ENCODE measurements around the gene INPP4B. TPM values are rescaled to one million over a fixed set of nuclear protein-coding genes. Genes with fewer than 3 reads are reported as not detected.
"Not testable (repeated sequence)": the region's sequence is repeated elsewhere in the genome, so short reads cannot be mapped to it uniquely, and the experiment has no call there.

The INPP4B gene
- total RNA-seq, 2 experiments from 2014 or later = 63.9 to 64.9 TPM

DNA sequence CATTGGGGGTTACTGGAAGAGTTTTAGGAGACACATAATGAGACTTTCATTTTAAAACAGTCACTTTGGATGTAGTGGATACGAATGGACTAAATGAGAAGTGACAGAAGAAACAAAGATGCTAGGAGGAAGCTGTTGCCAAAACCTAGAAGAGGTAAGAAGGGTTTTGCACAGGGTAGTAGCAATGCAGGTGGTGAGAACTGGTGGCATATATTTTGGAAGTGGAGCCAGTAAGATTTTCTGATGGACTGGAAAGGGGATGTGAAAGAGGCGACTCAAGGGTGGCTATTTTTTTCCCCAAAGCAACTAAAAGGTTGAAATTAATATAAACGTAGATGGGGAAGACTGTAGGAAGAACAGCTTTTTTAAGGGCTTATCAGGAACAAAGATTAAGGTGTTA is 747.7 kb downstream of the INPP4B start:
- Mint-ChIP-seq H3K27me3 (no peaks in the 10 kb centered on the region), H3K4me1 (ENCODE audit: low read depth) (peaks cover 20% of the 10 kb centered on the region), H3K4me3 (no peak overlapping the region), H3K9me3 (no peaks in the 10 kb centered on the region), H3K27ac (no peak overlapping the region), H3K36me3 (peaks cover 37% of the 10 kb centered on the region)
- POLR2A ChIA-PET = no interaction called here
- CTCF ChIA-PET = interaction anchor here (0.6 kb wide), 1 partner anchor 662 kb away, joined by 3 read pairs; no protein-coding TSS in a partner anchor
- intact Hi-C loops (cut with micrococcal nuclease) = no loop called here
- DNase-seq = no peak

DNA sequence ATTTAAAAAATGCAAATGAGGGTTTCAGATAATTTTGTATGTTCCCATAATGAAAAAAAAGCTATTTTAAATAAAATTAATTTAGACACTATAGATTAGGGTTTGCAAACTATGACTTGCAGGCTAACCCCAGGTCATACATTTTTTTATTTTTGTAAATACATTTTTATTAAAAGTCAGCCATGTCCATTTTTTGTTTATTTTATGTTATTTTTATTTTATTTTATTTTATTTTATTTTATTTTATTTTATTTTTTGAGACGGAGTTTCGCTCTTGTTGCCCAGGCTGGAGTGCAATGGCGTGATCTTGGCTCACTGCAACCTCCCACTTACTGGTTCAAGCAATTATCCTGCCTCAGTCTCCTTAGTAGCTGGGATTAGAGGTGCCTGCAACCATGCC is 749.1 kb downstream of the INPP4B start:
- Mint-ChIP-seq H3K9me3 (no peaks in the 10 kb centered on the region), H3K27me3 (no peaks in the 10 kb centered on the region), H3K36me3 (peaks cover 42% of the 10 kb centered on the region), H3K27ac (no peak overlapping the region), H3K4me1 (ENCODE audit: low read depth) (peaks cover 20% of the 10 kb centered on the region), H3K4me3 (no peak overlapping the region)
- no peak for DNase-seq
- POLR2A ChIA-PET = no interaction called here
- intact Hi-C loops (cut with micrococcal nuclease) = no loop called here
- CTCF ChIA-PET = no interaction called here

DNA sequence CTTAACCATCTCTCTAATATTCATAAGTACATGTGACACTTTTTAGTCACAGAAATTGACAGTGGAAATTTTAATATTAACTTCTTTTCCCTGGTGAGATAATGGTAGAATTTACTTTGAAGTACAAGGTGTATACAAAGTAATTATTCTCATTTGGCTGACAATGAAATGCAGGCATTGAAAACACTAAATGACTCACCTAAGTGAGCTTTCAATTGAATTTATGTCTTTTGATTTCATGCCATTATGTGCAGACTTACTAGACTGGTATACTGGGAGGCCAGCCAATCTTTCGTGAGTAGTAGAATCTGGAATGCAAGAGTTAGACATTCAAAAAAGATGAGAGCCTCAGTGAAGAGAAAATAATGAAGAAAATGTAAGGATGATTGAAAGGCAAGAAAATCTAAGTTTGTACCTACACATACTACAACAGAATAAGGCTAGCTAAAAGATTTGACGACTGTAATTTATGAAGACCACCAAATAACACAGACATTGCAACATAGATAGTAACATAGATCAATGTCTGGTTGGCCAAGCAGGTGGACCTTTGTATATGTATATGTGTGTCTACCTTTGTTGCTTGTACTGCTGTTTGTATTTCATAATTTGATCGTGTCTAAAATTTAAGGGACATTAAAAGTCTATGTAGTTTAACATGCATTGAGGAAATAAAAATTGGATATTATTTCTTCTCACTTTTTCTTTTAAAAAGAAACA is 750.1 kb downstream of the INPP4B start:
- Mint-ChIP-seq H3K4me1 (ENCODE audit: low read depth) (peaks cover 15% of the 10 kb centered on the region), H3K36me3 (peaks cover 49% of the 10 kb centered on the region), H3K9me3 (no peaks in the 10 kb centered on the region), H3K4me3 (no peak overlapping the region), H3K27ac (no peak overlapping the region), H3K27me3 (no peaks in the 10 kb centered on the region)
- ChIA-PET CTCF (no interaction called here), POLR2A (no interaction called here)
- no peak for DNase-seq
- intact Hi-C loops (cut with micrococcal nuclease) = no loop called here

DNA sequence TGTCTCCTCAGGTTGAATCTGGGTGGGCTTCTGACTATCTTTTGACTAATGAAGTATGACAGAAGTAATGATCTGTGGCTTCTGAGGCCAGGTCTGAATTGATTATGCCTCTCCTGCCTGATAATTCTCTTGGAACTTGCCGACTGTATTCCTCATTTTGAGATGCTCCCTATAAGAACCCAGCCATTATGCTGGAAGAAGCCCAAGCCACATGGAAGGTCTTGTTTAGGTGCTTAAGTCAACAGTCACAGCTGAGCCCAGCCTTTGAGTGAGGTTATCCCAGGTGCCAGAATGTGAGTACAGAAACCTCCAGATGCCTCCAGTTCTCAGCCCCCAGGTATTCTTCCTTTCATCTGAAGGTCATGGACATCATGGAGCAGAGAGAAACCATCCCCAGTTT is 753.2 kb downstream of the INPP4B start:
- Mint-ChIP-seq H3K27ac (no peak overlapping the region), H3K4me3 (no peak overlapping the region), H3K36me3 (peaks cover 38% of the 10 kb centered on the region), H3K27me3 (no peaks in the 10 kb centered on the region), H3K9me3 (no peaks in the 10 kb centered on the region), H3K4me1 (ENCODE audit: low read depth) (peaks cover 7% of the 10 kb centered on the region)
- no peak for DNase-seq
- CTCF ChIA-PET = no interaction called here
- intact Hi-C loops (cut with micrococcal nuclease) = no loop called here
- POLR2A ChIA-PET = no interaction called here

DNA sequence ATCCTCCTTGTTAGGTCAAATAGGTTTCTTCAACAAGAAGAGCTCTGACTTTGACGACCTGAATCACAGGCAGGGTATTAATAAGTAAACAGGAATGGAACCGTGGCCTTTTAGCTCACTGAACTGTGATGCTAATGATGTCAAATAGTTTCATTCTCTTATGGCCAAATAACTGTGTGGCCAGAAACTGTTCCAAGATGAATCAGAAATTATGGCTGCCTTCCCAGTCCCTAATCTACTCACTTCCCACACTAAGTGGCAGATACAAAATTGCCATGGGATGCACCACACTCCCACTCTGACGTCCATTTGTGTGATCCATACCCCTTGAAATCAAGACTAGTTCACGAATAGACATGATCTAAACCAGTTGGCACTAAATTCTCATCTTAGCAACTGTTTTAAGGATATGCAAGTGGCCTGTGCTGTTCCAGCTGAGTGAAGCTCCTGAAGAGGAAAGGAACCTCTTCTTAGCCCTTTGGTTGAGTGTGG is 754.4 kb downstream of the INPP4B start:
- H3K4me1 Mint-ChIP-seq (ENCODE audit: low read depth) = peaks cover 6% of the 10 kb centered on the region
- POLR2A ChIA-PET = no interaction called here
- H3K4me3 Mint-ChIP-seq = no peak overlapping the region
- no peak for DNase-seq
- CTCF ChIA-PET = no interaction called here
- intact Hi-C loops (cut with micrococcal nuclease) = no loop called here
- no peak overlapping the region for H3K27ac Mint-ChIP-seq
- no peaks in the 10 kb centered on the region for H3K27me3 Mint-ChIP-seq
- H3K9me3 Mint-ChIP-seq = no peaks in the 10 kb centered on the region
- H3K36me3 Mint-ChIP-seq = peaks cover 40% of the 10 kb centered on the region

DNA sequence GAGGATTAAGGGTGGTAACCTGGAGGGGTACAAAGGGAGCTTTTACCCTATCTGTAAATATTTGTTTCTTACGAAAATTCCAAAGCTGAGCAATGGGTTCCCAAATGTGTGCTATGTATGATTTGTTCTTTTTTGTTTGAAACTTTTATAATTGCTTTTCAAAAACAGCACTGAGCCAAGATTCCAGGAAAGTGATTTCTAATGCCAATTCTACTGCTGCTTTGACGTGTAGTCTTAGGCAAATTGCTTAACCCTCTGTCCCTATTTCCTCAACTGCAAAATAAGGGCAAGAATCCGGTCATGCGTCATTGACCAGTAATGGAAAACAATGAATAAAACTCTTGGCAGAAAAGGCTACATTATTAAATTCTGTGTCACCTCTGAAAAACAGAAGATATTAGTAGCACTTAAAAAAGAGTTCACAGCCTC is 755.0 kb downstream of the INPP4B start:
- ChIA-PET POLR2A (no interaction called here), CTCF (no interaction called here)
- H3K4me3 Mint-ChIP-seq = no peak overlapping the region
- intact Hi-C loops (cut with micrococcal nuclease) = no loop called here
- peaks cover 6% of the 10 kb centered on the region for H3K4me1 Mint-ChIP-seq (ENCODE audit: low read depth)
- no peaks in the 10 kb centered on the region for H3K27me3 Mint-ChIP-seq
- no peak overlapping the region for H3K27ac Mint-ChIP-seq
- no peaks in the 10 kb centered on the region for H3K9me3 Mint-ChIP-seq
- H3K36me3 Mint-ChIP-seq = peaks cover 42% of the 10 kb centered on the region
- DNase-seq = no peak

DNA sequence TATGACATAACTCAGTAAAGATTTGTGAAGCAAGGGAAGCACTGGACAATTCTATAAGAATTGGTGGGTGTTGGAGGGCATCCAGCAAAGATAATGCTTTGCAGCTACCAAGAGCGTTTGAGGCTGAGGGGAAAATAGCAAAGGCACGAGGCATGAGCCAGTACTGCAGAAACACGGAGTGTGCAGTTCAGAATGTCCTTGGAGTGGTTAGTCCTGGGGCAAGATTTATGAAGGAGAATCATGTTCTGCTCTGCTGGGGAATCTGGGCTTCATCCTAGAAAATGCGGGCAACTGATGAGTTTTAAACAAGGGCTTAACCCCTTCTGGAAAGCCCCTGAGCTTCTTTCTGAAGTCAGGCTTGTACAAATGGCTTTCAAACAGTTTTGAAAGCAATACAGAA is 757.2 kb downstream of the INPP4B start:
- peak overlapping the region; percentile 52 for H3K27ac Mint-ChIP-seq
- ChIA-PET CTCF (no interaction called here), POLR2A (no interaction called here)
- H3K4me1 Mint-ChIP-seq (ENCODE audit: low read depth) = peaks cover 8% of the 10 kb centered on the region
- H3K4me3 Mint-ChIP-seq = no peak overlapping the region
- intact Hi-C loops (cut with micrococcal nuclease) = no loop called here
- peaks cover 35% of the 10 kb centered on the region for H3K36me3 Mint-ChIP-seq
- H3K27me3 Mint-ChIP-seq = no peaks in the 10 kb centered on the region
- H3K9me3 Mint-ChIP-seq = no peaks in the 10 kb centered on the region
- DNase-seq = no peak

DNA sequence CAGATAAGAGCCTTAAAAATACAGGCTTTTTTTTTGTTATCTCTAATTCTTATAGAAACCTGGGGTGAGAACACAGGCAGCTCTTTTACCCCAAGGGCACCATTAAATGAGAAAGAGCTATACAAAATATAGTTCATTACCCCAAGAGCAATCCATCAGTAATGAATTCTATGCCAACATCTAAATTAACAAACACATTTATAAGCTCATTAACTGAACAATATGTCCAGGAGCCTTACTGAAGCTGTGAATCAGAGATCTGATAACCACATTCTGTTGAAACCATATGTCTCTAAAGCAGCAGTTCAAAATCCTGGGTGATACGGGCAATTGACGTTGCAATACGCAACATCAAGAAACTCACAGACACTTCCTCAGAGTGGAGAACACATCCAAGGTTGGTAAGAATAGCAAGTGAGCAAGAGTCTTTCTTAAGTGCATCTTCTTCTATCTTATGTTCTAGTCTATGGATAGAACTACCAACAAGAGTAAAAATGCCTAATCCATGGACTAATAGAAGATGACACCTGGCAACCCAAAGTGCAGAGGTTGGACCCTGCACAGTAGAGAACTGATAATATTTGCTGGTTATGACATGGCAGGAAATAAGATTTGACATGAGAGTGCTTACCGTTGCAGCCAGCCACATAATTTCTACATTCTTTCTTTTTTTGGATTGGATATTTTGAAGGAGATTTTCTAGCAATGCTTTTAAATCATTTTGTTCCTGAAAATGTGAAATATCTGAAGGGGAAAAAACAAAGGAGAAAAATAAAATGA is 760.4 kb downstream of the INPP4B start:
- POLR2A ChIA-PET = no interaction called here
- CTCF ChIA-PET = no interaction called here
- H3K36me3 Mint-ChIP-seq = peaks cover 36% of the 10 kb centered on the region
- no peak for DNase-seq
- H3K4me3 Mint-ChIP-seq = no peak overlapping the region
- peaks cover 8% of the 10 kb centered on the region for H3K4me1 Mint-ChIP-seq (ENCODE audit: low read depth)
- no peaks in the 10 kb centered on the region for H3K27me3 Mint-ChIP-seq
- H3K27ac Mint-ChIP-seq = peak overlapping the region; percentile 64
- intact Hi-C loops (cut with micrococcal nuclease) = no loop called here
- H3K9me3 Mint-ChIP-seq = no peaks in the 10 kb centered on the region

DNA sequence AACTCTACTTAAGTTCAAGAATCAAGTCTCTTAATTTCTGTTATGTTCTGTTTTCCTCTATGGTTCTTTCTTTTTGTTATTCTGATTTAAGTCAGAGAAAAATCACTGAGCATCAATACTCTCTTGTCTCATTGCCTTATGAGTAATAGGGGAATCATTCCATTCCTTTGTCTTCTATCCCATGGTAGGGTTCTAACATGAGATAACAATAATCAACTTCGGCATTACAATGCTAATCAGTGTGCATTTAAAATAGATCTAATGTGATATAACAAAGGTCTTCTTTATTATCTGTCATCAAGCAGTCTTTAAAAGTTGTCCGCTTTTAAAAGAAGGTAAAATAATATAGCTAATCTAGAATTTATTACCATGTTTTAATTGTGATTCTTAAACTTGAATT is 762.8 kb downstream of the INPP4B start:
- Mint-ChIP-seq H3K36me3 (peaks cover 44% of the 10 kb centered on the region), H3K27me3 (no peaks in the 10 kb centered on the region), H3K27ac (no peak overlapping the region), H3K4me1 (ENCODE audit: low read depth) (peaks cover 6% of the 10 kb centered on the region), H3K9me3 (no peaks in the 10 kb centered on the region), H3K4me3 (no peak overlapping the region)
- CTCF ChIA-PET = no interaction called here
- intact Hi-C loops (cut with micrococcal nuclease) = no loop called here
- no peak for DNase-seq
- POLR2A ChIA-PET = no interaction called here

DNA sequence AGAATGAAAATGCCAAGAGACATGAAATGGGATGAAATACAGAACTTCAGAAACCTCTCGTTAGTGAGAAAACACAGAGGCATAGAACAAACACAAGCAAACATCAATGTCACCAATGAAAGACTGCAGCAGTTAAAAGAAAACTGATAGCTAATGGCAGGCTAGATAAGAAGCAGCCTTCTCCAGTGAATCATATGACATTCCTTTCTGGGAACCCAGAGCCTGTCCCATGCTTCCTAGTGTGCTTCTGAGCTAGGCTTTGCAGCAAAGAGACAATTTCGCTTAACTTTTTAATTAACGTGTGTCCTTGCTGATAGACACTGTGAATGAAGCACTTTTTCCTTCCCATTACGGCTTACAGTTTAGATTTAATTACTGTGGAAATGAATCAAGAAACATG is 765.1 kb downstream of the INPP4B start:
- no peaks in the 10 kb centered on the region for H3K9me3 Mint-ChIP-seq
- peaks cover 38% of the 10 kb centered on the region for H3K36me3 Mint-ChIP-seq
- DNase-seq = no peak
- peaks cover 3% of the 10 kb centered on the region for H3K4me1 Mint-ChIP-seq (ENCODE audit: low read depth)
- intact Hi-C loops (cut with micrococcal nuclease) = no loop called here
- ChIA-PET POLR2A (no interaction called here), CTCF (no interaction called here)
- no peak overlapping the region for H3K27ac Mint-ChIP-seq
- H3K4me3 Mint-ChIP-seq = no peak overlapping the region
- no peaks in the 10 kb centered on the region for H3K27me3 Mint-ChIP-seq

DNA sequence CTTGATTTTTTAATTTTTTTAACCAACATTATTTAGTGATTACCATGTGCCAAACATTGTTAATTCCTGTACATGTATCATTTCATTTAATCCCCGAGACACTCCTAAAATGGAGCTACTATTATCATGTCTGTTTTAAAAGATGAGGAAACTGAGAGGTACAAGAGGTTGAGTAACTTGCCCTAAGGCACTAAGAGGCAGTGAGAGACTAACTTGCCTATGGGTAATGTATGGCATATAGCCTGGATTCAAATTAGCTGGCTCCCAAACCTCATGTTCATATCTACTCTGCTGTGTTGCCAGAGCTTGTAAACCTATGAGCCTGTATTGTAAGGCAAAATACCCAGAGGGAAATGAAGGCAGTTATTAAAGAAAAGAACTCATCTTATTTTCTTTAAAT is 766.1 kb downstream of the INPP4B start:
- ChIA-PET POLR2A (no interaction called here), CTCF (no interaction called here)
- Mint-ChIP-seq H3K36me3 (peaks cover 38% of the 10 kb centered on the region), H3K4me1 (ENCODE audit: low read depth) (no peaks in the 10 kb centered on the region), H3K27ac (no peak overlapping the region), H3K9me3 (no peaks in the 10 kb centered on the region), H3K4me3 (no peak overlapping the region), H3K27me3 (no peaks in the 10 kb centered on the region)
- intact Hi-C loops (cut with micrococcal nuclease) = no loop called here
- no peak for DNase-seq

DNA sequence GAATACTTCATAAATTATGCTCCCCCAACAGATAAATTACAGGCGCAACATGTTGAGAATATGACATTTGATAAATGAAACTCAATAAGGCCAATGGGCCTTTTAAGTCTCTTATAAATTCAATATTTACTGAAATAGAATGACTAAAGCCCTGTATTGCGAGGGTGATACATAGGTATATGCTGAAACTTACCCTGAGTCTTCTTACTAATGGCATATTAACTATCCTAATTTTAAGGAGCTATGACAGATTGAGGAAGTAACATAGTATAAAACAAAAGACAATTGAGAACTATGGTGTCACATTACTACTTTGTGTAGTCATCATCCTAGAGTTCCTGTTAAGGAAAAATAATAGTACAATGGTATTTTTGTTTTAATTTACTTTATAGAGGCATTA is 769.1 kb downstream of the INPP4B start:
- Mint-ChIP-seq H3K27ac (no peak overlapping the region), H3K4me1 (ENCODE audit: low read depth) (no peaks in the 10 kb centered on the region), H3K9me3 (peaks cover 4% of the 10 kb centered on the region), H3K4me3 (no peak overlapping the region), H3K27me3 (no peaks in the 10 kb centered on the region), H3K36me3 (peaks cover 48% of the 10 kb centered on the region)
- ChIA-PET POLR2A (no interaction called here), CTCF (no interaction called here)
- no peak for DNase-seq
- intact Hi-C loops (cut with micrococcal nuclease) = no loop called here

DNA sequence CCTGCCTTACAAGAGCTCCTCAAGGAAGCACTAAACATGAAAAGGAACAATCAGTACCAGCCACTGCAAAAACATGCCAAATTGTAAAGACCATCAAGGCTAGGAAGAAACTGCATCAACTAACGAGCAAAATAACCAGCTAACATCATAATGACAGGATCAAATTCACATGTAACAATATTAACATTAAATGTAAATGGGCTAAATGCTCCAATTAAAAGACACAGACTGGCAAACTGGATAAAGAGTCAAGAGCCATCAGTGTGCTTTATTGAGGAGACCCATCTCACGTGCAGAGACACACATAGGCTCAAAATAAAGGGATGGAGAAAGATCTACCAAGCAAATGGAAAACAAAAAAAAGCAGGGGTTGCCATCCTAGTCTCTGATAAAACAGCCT is 777.8 kb downstream of the INPP4B start:
- H3K4me3 Mint-ChIP-seq; DNase-seq; intact Hi-C loops (cut with micrococcal nuclease); H3K27ac Mint-ChIP-seq; POLR2A ChIA-PET; H3K27me3 Mint-ChIP-seq: not testable (repeated sequence)
- Mint-ChIP-seq H3K4me1 (ENCODE audit: low read depth) (peaks cover 18% of the 10 kb centered on the region), H3K36me3 (peaks cover 65% of the 10 kb centered on the region), H3K9me3 (peaks cover 31% of the 10 kb centered on the region)
- CTCF ChIA-PET = interaction anchor here (1.0 kb wide), 1 partner anchor 18 kb away, joined by 3 read pairs; no protein-coding TSS in a partner anchor
